Measurements from ENCODE around the gene PEPD. TPM values are rescaled to one million over a fixed set of nuclear protein-coding genes. Genes with fewer than 3 reads are reported as not detected.

Gene PEPD
- total RNA-seq, 1 experiment from 2014 or later, result 40.5 TPM

- no peak for TF ChIP-seq YY1 (IDR thresholded peaks at IDR 0.05; ENCODE audit: extremely low read depth, insufficient replicate concordance, low read depth, low read length)
- no peak for TF ChIP-seq SP1 (IDR thresholded peaks at IDR 0.05; ENCODE audit: low read depth)
- no peak for TF ChIP-seq ATF3 (IDR thresholded peaks at IDR 0.05)
- no peak for TF ChIP-seq RAD21 (IDR thresholded peaks at IDR 0.05; ENCODE audit: low read depth)
- TF ChIP-seq POLR2A (IDR thresholded peaks at IDR 0.05; ENCODE audit: borderline replicate concordance, extremely low read depth, insufficient read depth, insufficient read length), result no peak
- no peak for TF ChIP-seq CBX3 (IDR thresholded peaks at IDR 0.05; ENCODE audit: low read depth)
- TF ChIP-seq SIN3A (IDR thresholded peaks at IDR 0.05; ENCODE audit: low read depth), result no peak
Measured at GRCh38 chr19:33530842-33531241, 9.3 kb upstream of the PEPD start (continued).

GRCh38 chr19:33530296-33530695 is 8.7 kb upstream of the PEPD start:
- BruUV-seq (replicated peaks), result no TSS peak
- Histone ChIP-seq H3K4me2 (ENCODE audit: low read length) (no peak overlapping the region), H3K27me3 (ENCODE audit: insufficient read depth, low read length) (peaks cover 14% of the 10 kb centered on the region; the same call in 1 of the 2 replicates), H3K4me1 (ENCODE audit: control insufficient read depth in 1 of 2, insufficient read depth in 2 of 2, low read length in 2 of 2) (no peaks in the 10 kb centered on the region), H3K79me2 (ENCODE audit: insufficient read depth, low read length) (no peaks in the 10 kb centered on the region), H3K9me2 (ENCODE audit: insufficient read depth) (no peaks in the 10 kb centered on the region), H3K9me3 (ENCODE audit: control insufficient read depth in 1 of 2, insufficient read depth in 1 of 2, low read depth in 1 of 2, low read length in 2 of 2) (no peaks in the 10 kb centered on the region), H4K20me1 (ENCODE audit: insufficient read depth) (no peaks in the 10 kb centered on the region), H2AFZ (ENCODE audit: low read depth, low read length, poor library complexity, severe bottlenecking) (no peak overlapping the region), H3K27ac (ENCODE audit: low read depth, low read length) (no peak overlapping the region), H3K4me3 (replicated peaks in 1 of 2; ENCODE audit: low read depth in 1 of 2, low read length in 2 of 2) (no peak overlapping the region), H3K9ac (ENCODE audit: low read length) (no peak overlapping the region), H3K36me3 (ENCODE audit: control insufficient read depth in 1 of 2, insufficient read depth in 2 of 2, low read length in 2 of 2) (no peaks in the 10 kb centered on the region)
- RAD21 ChIA-PET (ENCODE audit: low non-redundant PET in 1 of 2, low total read pairs in 2 of 2, uncharacterized antibody in 2 of 2, unreplicated experiment in 2 of 2), result no interaction called here
- POLR2A ChIA-PET, result no interaction called here
- intact Hi-C loops (cut with micrococcal nuclease), result no loop called here
- no peak for DNase-seq (ENCODE audit: low read depth, low spot score)
- no peak for ATAC-seq
- TF ChIP-seq SRF (IDR thresholded peaks at IDR 0.05; ENCODE audit: low read depth) (no peak), JUND (IDR thresholded peaks at IDR 0.05) (no peak), RAD21 (IDR thresholded peaks at IDR 0.05; ENCODE audit: low read depth) (no peak), TCF7L2 (IDR thresholded peaks at IDR 0.05; ENCODE audit: borderline replicate concordance, extremely low read depth, insufficient read depth, insufficient read length) (no peak), EZH2 (IDR thresholded peaks at IDR 0.05) (no peak)
- CTCF ChIA-PET, result interaction anchor here (1.2 kb wide), 1 partner anchor 110 kb away, joined by 3 read pairs; no protein-coding TSS in a partner anchor

Data from HCT116 (cell line).